ENCODE results near the gene LILRA2. TPM values are rescaled to one million over a fixed set of nuclear protein-coding genes. Genes with fewer than 3 reads are reported as not detected.

The LILRA2 gene
- polyA plus RNA-seq, result not detected in 3 replicates
- not detected for polyA plus RNA-seq (2011; ENCODE audit: low read depth)
- not detected in 2 replicates for polyA plus RNA-seq (2011; cell fraction: cytosol; rRNA removed)
- not detected in 2 replicates for polyA plus RNA-seq (2011; cell fraction: nucleus; rRNA removed)
- not detected in 2 replicates for polyA plus RNA-seq (2012; ENCODE audit: low replicate concordance)
- polyA minus RNA-seq, result not detected in 3 replicates
- not detected for polyA minus RNA-seq (2011; cell fraction: cytosol; rRNA and poly(A)+ RNA removed)
- polyA minus RNA-seq (2011; cell fraction: nucleus; rRNA and poly(A)+ RNA removed), result not detected in 2 replicates

- Histone ChIP-seq H3K4me3 (ENCODE audit: control insufficient read depth in 2 of 3, extremely low read depth in 1 of 3, insufficient read depth in 2 of 3, low read depth in 1 of 3, low read length in 3 of 3) (no peak within 1 kb of the TSS), H3K36me3 (ENCODE audit: control insufficient read depth in 2 of 2, extremely low read depth in 1 of 2, insufficient read depth in 2 of 2, low read length in 2 of 2) (no peaks in the 10 kb centered on the region), H3K4me1 (ENCODE audit: control insufficient read depth, extremely low read depth, insufficient read depth, low read length) (no peaks in the 10 kb centered on the region), H3K27me3 (ENCODE audit: control insufficient read depth, extremely low read depth, insufficient read depth, low read length) (no peaks in the 10 kb centered on the region), H4K20me1 (ENCODE audit: control insufficient read depth, extremely low read depth, insufficient read depth, low read length) (no peaks in the 10 kb centered on the region), H3K9ac (ENCODE audit: control insufficient read depth, extremely low read depth, insufficient read depth, low read length) (no peak within 1 kb of the TSS), H3K79me2 (ENCODE audit: control insufficient read depth, insufficient read depth, low read length) (no peaks in the 10 kb centered on the region), H2AFZ (ENCODE audit: control insufficient read depth, low read length) (no peak within 1 kb of the TSS), H3K9me3 (ENCODE audit: control insufficient read depth, low read depth, low read length) (peaks cover 6% of the 10 kb centered on the region), H3K4me2 (ENCODE audit: control insufficient read depth, extremely low read depth, insufficient read depth, low read depth, low read length) (no peak within 1 kb of the TSS), H3K27ac (ENCODE audit: control insufficient read depth, insufficient read depth, low read length) (no peak within 1 kb of the TSS), H3K9me1 (ENCODE audit: control insufficient read depth, extremely low read depth, insufficient read depth, low read length) (no peaks in the 10 kb centered on the region)
- no peak for TF ChIP-seq EZH2 (IDR thresholded peaks at IDR 0.05; ENCODE audit: low read length)
- no peak for TF ChIP-seq CTCF (optimal IDR thresholded peaks at IDR 0.05 in 1 of 3, IDR thresholded peaks at IDR 0.05 in 1 of 3, conservative IDR thresholded peaks at IDR 0.05 in 1 of 3; ENCODE audit: extremely low read depth in 1 of 3, insufficient read depth in 2 of 3, low read length in 3 of 3)
- no peak for DNase-seq (ENCODE audit: low read depth, low spot score)
- FAIRE-seq, result no peak
- dilution Hi-C loops (cut with MboI; ENCODE audit: extremely low pct_ligation_motif_present, low sequenced_read_pairs), result no loop called here
These were observed at the start of gene LILRA2 for GRCh38 chr19:54573330-54573872. TSS of gene LILRA2 (plus strand) at chr19:54573790. CDS start at chr19:54573879, 89 bp downstream.

GRCh38 chr19:54525636-54526035 is 48.0 kb upstream of the LILRA2 start:
- no peaks in the 10 kb centered on the region for H4K20me1 ChIP-seq (ENCODE audit: control insufficient read depth, extremely low read depth, insufficient read depth, low read length)
- H3K27me3 ChIP-seq (ENCODE audit: control insufficient read depth, extremely low read depth, insufficient read depth, low read length), result no peaks in the 10 kb centered on the region
- no peaks in the 10 kb centered on the region for H3K36me3 ChIP-seq (ENCODE audit: control insufficient read depth in 2 of 2, extremely low read depth in 1 of 2, insufficient read depth in 2 of 2, low read length in 2 of 2)
- no peak for TF ChIP-seq EZH2 (IDR thresholded peaks at IDR 0.05; ENCODE audit: low read length)
- no peak for TF ChIP-seq CTCF (optimal IDR thresholded peaks at IDR 0.05 in 1 of 3, IDR thresholded peaks at IDR 0.05 in 1 of 3, conservative IDR thresholded peaks at IDR 0.05 in 1 of 3; ENCODE audit: extremely low read depth in 1 of 3, insufficient read depth in 2 of 3, low read length in 3 of 3)
- no peaks in the 10 kb centered on the region for H3K4me1 ChIP-seq (ENCODE audit: control insufficient read depth, extremely low read depth, insufficient read depth, low read length)
- H2AFZ ChIP-seq (ENCODE audit: control insufficient read depth, low read length), result no peak overlapping the region
- no peaks in the 10 kb centered on the region for H3K9me1 ChIP-seq (ENCODE audit: control insufficient read depth, extremely low read depth, insufficient read depth, low read length)
- no peak for FAIRE-seq
- no peak overlapping the region for H3K4me3 ChIP-seq (ENCODE audit: control insufficient read depth in 2 of 3, extremely low read depth in 1 of 3, insufficient read depth in 2 of 3, low read depth in 1 of 3, low read length in 3 of 3)
- H3K79me2 ChIP-seq (ENCODE audit: control insufficient read depth, insufficient read depth, low read length), result no peaks in the 10 kb centered on the region
- H3K4me2 ChIP-seq (ENCODE audit: control insufficient read depth, extremely low read depth, insufficient read depth, low read depth, low read length), result no peak overlapping the region
- H3K9me3 ChIP-seq (ENCODE audit: control insufficient read depth, low read depth, low read length), result no peaks in the 10 kb centered on the region
- H3K27ac ChIP-seq (ENCODE audit: control insufficient read depth, insufficient read depth, low read length), result no peak overlapping the region
- DNase-seq (ENCODE audit: low read depth, low spot score), result no peak
- no peak overlapping the region for H3K9ac ChIP-seq (ENCODE audit: control insufficient read depth, extremely low read depth, insufficient read depth, low read length)
- dilution Hi-C loops (cut with MboI; ENCODE audit: extremely low pct_ligation_motif_present, low sequenced_read_pairs), result no loop called here
